ENCODE data around the gene CDK14.

Gene CDK14

DNA sequence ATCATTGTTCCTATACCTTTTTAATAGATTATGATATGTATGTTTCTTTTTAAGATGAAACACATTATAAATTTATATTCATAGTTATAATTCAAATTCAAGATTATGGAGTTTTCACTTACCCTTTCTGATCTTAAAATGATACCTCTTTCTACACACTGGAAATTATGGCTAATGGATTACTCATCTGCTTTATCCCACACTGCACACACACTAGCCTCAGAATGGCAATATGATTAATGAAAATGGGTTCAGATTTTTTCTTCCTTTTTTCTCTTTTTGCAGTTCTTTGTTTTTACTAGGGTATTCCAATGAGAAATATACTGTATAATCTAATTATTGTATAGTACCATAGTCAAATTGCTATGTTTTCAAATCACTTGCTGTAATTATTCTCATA lies 585.8 kb downstream of the CDK14 start:
- in situ Hi-C loops (cut with MboI; ENCODE audit: low sequenced_read_pairs), result no loop called here

DNA sequence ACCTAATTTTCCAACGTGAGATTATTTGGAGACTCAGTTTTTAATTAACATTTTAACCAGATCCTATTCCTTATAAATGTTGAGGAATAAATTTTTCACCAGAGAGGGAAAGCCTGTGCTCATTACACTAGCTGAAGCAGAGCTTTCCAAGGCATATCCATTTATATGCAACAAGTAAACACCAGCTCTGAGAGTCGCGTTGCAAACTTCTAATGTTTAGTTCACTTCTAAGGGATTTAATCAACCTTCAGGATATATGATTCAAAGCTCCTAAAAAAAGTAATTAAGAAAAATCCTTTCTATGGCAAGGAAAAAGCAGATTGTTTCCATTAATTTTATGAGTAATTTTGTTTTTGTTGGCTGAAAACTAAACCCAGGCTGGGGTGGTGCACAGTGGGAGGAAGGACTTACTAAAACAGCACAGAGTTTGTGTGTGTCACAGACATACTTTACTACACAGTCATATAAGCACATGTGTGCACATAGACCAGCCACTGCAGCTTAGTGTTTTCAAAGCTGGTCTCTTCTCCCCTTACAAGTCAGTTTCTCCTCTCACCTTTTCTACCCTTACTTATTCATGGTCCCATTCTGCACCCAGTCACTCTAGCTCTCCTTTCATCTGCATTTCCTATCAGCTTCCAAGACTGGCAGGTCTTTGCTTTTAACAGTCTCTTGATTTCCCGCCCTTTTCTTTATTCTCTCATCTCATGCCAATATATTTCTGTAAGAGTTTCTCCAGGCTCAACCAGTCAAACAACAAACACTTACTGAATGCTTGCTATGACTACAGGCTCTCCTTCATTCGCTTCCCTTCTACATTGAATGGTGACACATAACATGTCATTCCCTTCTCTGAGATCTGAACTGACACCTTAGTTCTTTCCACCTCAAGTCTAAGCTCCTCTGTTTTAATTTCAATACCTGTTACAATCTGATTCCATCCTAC lies 587.0 kb downstream of the CDK14 start:
- in situ Hi-C loops (cut with MboI; ENCODE audit: low sequenced_read_pairs), result no loop called here

GRCh38 chr7:91185771-91186170 lies 589.6 kb downstream of the CDK14 start:
- in situ Hi-C loops (cut with MboI; ENCODE audit: low sequenced_read_pairs), result no loop called here

- in situ Hi-C loops (cut with MboI; ENCODE audit: low sequenced_read_pairs), result no loop called here
Measured at GRCh38 chr7:91187061-91187460, 590.9 kb downstream of the CDK14 start.

- in situ Hi-C loops (cut with MboI; ENCODE audit: low sequenced_read_pairs), result no loop called here
Measured at GRCh38 chr7:91191771-91192170, 595.6 kb downstream of the CDK14 start.

- in situ Hi-C loops (cut with MboI; ENCODE audit: low sequenced_read_pairs), result no loop called here
Measured at GRCh38 chr7:91193141-91193540, 597.0 kb downstream of the CDK14 start.

- in situ Hi-C loops (cut with MboI; ENCODE audit: low sequenced_read_pairs), result no loop called here
Measured at GRCh38 chr7:91194841-91195240, 598.7 kb downstream of the CDK14 start.

DNA sequence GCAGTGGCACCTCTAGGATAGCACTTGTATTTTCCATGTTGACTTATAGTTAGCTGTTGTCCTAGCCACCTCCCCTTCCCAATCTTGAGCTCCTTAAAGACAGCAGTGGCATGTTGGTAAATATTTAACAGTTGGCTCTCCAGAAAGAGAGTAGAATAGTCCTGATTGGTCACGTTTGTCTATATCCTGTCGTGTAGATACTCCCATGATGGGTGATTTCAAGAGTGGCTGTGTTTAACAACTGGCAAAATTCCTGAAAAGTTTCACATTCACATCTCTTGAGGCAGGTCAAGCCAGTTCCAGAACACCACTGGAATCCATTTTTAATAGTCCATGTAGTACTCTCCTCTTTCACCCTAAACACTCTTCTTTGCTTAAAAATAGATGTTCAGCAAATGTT lies 599.9 kb downstream of the CDK14 start:
- in situ Hi-C loops (cut with MboI; ENCODE audit: low sequenced_read_pairs), result no loop called here

DNA sequence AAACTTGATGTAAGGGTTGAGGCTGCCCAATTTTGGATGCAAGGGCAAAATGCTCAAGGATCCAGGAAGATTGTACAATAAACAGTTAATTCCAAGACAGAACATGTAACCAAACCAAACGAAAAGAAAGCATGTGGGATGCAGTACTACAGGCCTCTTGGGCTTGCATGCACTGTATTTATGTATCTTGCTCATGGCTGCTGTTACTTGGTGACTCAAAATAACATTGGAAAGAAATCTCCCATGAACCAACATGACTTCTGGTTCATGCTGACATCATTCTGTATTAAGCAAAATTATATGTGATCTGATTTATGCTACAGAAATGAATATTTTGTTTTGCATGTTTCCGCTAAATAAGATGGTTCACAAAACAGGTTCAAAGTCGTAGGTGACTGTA lies 602.2 kb downstream of the CDK14 start:
- in situ Hi-C loops (cut with MboI; ENCODE audit: low sequenced_read_pairs), result no loop called here

DNA sequence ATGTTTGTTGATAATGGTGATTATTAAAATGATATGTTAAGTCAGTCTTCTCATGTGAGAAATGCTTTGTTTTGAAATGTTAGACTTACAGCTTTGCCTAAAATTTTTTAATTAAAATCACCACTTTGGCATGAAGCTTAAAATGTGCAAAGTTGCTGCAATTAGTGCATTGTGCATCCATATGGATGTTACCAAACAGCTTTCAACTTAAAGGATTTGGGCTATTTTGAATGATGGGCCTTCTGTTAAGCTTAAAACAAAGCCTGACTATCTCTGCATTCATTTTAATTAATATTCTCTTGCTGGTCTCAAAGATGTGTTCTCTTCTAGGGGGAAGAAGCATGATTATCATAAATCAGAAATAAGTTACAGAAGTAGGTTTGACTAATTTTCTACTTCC lies 603.5 kb downstream of the CDK14 start:
- in situ Hi-C loops (cut with MboI; ENCODE audit: low sequenced_read_pairs), result no loop called here

GRCh38 chr7:91201442-91202113 lies 605.5 kb downstream of the CDK14 start:
- in situ Hi-C loops (cut with MboI; ENCODE audit: low sequenced_read_pairs), result no loop called here

- in situ Hi-C loops (cut with MboI; ENCODE audit: low sequenced_read_pairs), result no loop called here
Measured at GRCh38 chr7:91206361-91206960, 610.3 kb downstream of the CDK14 start.

DNA sequence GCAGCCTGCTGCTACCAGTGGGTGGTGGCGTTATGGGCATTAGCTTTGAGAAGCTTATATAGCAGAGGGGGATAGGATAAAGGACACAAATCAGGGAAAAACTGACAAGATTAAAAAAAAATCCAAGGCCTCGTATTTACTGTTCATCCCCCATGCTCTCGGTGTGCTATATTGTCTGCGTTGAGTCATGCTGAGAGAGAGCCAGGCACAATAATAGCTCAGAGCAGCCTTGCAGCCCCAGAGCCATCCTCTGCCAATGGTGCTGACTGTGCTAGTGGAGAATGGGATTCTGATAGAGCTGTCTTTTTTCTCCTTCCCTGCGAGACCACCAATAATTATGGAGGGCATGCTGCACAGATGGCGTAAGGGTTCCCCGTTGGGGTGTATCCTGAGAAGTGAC lies 616.5 kb downstream of the CDK14 start:
- in situ Hi-C loops (cut with MboI; ENCODE audit: low sequenced_read_pairs), result no loop called here

DNA sequence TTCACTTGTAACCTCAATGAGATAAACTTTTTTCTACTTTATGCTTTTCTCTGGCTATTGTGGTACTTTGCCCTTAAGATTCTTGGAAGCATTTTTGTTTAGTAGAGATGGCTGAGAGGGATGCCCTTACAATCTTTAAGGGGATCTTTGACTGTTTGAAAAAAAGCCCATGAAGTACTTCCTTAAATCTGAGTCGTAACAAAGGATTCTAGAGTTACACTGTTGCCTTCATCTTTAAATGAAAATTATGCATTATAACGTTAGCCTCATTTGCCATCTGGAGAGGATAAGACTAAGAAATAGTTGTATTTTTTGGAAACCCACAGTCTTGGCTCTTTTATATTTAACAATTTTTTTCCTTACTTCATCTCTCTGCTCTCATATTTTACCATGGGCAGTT lies 630.3 kb downstream of the CDK14 start:
- in situ Hi-C loops (cut with MboI; ENCODE audit: low sequenced_read_pairs), result no loop called here

DNA sequence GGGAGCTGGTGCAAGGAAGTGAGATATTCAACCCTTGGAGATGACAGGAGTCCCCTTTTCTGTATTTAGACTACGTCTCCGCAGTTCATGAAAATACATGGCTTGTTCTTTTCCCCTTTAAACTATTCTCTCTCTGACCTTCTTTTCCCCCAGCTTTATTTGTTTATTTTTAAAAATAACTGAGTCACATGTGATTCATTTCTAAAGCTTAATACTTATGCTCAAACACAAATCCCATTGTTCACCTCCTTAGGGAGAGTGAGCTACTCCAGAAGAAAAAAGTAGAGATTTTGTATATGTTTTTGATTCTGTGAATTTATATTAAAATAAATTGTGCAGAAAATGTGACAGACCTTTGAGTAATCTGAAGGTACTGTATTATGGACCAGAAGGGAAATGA lies 632.2 kb downstream of the CDK14 start:
- in situ Hi-C loops (cut with MboI; ENCODE audit: low sequenced_read_pairs), result no loop called here

DNA sequence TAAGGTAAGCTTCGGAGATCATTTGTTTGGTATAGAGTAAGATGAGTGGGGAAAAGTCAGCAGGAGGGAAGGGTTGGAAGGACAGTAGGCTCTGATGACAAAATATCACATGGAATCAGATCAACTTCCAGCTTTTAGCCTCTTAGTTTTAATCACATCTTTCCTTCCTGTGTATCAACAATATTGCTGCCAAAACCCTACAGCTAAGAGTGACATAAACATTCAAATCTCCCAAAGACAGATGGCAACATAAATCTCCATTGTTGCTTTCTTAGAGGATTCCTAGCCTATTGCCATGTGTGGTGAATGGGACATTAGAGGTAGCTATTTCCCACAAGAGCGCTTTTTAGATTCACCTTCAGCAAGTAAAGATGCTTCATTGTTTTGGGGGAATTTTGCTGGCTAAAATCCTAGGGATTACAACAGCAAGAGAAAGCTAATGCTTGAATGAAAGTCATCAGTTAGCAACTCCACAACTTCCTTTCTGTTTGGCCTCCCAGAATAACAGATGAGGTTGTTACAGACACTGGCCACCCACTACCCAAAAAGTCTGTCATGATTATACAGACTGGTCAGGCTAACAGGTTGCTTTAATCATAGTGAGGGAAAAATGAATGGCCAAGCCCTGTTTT lies 632.9 kb downstream of the CDK14 start:
- in situ Hi-C loops (cut with MboI; ENCODE audit: low sequenced_read_pairs), result no loop called here

DNA sequence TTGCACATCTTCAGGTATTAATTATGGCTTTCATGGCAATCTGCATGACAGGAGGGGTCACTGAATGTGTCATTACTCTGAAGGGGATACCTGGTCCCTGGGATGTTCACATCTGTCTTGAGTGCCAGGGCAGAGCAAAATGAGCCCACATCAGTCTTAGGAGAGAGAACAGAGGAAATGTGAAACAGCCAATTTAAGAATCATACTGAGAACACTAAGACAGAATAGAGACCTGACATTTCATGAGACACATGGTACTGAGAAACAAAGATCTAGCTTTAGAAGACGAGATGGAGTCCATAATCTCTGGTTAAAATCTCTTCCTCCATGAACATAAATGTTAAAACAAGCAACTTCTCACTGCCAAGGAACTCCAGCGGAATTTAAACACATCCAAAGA lies 634.0 kb downstream of the CDK14 start:
- in situ Hi-C loops (cut with MboI; ENCODE audit: low sequenced_read_pairs), result no loop called here

- in situ Hi-C loops (cut with MboI; ENCODE audit: low sequenced_read_pairs), result no loop called here
Measured at GRCh38 chr7:91230503-91230902, 634.4 kb downstream of the CDK14 start.

DNA sequence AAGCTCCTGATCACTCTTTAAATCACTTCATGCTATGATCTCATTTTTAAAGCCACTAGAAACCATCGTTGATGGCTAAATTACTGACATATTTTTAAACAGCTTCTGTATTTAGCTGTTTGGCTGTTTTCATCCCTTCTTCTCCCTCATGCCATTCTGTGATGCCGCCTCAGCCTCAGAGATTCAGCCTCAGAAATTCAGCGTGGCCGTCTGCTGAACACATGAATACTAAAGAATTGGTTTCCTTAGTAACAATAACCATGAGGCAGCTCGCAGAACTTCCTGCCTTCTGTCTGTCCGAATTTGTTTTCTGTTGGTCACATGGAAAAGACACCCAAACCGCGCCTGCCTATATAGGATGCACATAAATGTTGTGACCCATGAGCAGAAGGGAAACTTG lies 637.1 kb downstream of the CDK14 start:
- in situ Hi-C loops (cut with MboI; ENCODE audit: low sequenced_read_pairs), result no loop called here

DNA sequence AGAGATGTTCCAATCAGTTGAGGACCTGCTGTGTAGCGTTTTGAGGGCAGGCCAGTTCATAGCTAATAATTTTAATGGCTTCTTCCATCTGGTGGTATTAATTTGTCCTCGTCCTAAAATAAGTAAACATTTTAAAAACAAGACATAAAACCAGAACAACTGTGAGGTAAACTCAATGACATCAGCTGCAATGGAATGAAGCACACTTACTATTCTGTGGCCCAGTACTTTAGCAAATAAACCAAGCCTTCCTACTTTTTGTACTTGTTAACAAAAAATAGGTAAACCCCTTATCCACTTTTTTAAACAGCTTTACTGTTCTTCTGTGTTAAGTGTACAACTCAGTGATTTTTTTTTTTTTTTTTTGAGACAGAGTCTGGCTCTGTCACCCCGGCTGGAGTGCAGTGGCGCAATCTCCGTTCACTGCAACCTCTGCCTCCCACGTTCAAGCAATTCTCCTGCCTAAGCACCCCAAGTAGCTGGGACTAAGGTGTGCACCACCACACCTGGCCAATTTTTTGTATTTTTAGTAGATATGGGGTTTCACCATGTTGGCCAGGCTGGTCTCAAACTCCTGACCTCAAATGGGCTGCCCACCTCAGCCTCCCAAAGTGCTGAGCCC lies 639.2 kb downstream of the CDK14 start:
- in situ Hi-C loops (cut with MboI; ENCODE audit: low sequenced_read_pairs), result no loop called here

GRCh38 chr7:91239171-91239604 lies 643.1 kb downstream of the CDK14 start:
- in situ Hi-C loops (cut with MboI; ENCODE audit: low sequenced_read_pairs), result no loop called here
